Ramos (cell line): ENCODE measurements around the gene COPZ1.

Experiments
- in situ Hi-C: fragments of 300-500 bp; cut with MboI; formaldehyde crosslinking; loops from one replicate; pipeline ENCODE4 v1.14.3; 2022; ENCODE audit warnings: low sequenced_read_pairs; ENCODE audit not compliant: unreplicated experiment

The COPZ1 gene

DNA sequence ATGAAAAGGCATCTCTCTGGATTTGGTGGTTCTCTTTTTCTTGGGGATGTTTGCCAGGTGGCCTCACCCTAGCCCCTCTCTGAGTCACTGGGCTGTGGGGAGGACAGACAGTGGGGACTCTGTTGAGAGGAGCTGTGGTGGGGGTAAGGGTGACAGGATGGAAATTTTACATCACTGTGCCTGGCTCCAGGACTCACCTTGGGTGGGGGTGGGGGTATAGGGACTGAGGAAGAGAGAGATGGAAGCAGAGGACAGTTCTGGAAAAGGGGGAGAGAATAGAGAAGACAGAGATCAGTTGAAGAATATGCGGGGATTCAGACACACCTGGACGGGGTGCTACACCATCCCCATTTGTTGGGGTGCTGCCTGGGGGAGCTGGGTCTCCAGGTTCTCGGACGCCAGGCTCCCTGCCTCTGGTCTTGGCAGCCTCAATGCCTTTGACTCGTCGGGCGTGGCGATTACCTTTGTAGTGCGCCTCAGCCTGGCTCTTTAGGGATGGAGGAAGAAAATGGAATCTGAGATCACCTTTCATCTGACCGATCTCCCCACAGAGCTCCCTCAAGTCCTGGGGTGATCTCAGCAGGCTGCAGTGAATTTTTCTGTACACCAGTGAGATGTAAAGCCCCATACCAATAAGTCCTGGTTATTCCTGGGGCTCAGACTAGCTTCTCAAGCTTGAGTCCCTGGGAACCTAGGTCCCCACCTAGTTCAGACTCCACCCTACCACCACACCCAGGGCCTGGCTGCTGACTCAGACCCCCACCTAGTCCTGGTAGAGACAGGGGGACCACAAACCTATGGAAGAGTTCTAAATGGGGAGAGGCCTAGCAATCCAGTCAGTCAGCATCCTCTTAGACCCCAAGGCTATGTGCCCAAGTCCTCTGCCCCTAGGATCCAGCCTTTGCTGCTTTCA, 49.0 kb downstream of the COPZ1 start:
- in situ Hi-C loops = loop anchor here (25.0 kb wide), 1 partner anchor 387 kb away; the partner anchor contains the start of gene HOXC10

DNA sequence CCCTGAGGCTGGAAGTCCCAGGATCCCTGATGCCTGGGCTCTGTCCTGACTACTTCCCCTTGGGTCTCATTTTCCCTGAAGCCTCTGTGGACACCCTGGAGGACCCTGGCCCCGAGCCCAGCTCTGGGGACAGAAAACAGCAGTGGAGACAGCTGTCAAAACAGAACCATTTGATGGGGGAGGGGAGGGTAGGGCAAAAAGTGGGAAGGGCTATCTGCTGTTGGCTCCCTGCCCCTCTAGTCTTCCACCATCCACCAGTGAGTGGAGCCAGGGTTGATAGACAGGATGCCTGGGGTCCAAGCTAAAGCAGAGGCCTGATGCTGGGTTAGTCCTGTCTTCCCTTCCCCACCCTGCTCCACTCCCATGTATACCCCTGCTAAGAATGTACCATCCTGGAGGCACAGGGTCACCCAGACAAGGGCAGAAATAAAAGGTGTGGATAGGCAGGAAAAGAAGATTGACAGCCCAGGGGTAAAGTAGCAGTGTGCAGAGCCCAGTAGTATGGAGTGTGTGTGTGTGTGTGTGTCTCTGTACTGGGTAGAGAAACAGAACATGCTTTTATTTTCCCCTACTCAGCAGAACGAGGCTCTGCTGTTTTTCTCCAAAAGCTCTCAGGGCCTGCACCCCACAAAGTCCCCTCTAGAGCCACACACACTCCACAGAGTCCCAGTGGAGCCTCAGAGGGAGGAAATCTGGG, 49.8 kb downstream of the COPZ1 start:
- in situ Hi-C loops = loop anchor here (25.0 kb wide), 1 partner anchor 387 kb away; the partner anchor contains the start of gene HOXC10

DNA sequence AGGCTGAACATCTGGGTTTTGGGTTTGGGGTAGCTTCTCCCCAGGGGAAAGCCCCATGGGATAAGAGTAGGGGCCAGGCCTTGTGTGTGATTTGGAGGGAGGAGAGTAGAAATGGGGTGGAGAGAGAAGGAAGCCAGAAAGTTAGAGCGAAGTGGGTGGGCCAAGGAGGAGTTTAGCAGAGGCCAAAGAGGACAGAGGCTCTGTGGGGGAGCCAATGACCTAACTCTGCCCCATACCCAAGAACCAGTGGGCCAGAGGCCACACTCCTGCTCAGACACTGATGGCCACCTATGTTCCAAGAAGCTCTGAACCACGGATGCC, 50.3 kb downstream of the COPZ1 start:
- in situ Hi-C loops = no loop called here

DNA sequence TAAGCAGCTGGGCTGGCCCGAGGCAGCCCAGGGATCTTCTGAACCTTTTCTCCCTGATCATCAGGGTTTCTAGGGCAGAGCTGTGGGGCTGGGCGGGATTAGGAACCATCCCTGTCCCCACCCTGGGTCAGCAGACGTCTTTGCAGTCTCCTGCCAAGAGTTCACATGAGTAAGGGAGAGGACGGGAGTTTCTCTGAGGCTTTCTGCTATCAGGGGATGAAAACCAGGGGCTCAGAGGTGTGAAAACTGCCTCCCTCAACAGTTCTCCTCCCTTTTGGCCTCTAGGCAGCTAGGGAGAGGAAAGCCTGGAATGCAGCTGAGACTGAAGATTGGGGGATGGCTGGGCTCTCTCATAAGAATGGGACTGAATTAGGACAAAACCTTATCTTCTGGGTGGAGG, 51.7 kb downstream of the COPZ1 start:
- in situ Hi-C loops = no loop called here

DNA sequence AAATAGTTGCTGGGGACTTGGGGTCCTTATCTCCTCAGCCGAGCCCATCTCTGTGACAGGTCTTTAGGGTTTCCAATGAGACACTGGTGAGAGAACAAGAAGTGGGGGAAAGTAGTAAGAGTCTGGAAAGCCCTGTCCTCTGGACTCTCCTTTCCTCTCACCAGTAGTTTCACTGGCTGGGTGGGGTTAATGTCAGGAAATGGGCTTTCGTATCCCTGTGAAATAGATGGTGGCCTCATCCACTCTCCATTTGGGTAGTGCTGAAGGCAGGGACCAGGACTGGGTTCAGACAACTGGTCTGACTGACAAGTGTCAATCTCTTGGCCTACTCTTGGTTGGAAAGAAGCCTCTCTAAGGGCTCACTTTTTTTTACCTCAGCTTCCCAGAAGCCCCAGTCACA, 52.1 kb downstream of the COPZ1 start:
- in situ Hi-C loops = no loop called here

DNA sequence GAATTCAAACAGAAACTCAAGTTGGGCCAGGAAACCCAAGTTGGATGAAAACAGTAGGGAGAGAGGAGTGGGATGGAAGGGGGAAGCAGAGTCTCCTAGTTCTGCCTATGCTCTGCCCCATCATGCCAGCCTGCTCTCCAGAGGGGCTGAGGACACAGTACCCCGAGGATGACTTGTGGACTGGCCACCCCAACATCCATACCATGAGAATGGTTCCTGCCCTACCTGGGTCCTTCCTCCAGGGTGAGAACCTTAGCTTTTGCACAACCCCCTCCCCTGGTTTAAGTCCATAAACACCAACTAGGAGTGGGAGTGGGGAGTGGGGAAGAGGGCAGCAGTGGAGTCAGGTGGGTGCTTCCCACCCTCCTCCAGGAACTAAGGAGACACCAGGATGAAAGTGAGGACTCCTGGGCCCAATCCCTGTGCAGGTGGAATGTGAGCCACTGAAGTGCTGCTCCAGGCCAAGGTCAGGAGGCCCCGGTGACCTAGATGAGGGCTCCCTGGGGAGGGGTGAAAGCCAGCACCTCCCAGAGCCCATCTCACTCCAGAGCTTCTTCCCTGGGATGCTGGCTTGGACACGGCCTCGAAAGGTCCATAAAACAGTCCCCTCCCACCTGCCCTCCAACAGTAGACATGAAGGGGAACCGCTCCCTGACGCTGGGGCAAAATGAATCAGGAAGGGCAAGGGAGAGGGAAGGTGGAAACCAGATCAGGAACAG, 53.0 kb downstream of the COPZ1 start:
- in situ Hi-C loops = no loop called here

DNA sequence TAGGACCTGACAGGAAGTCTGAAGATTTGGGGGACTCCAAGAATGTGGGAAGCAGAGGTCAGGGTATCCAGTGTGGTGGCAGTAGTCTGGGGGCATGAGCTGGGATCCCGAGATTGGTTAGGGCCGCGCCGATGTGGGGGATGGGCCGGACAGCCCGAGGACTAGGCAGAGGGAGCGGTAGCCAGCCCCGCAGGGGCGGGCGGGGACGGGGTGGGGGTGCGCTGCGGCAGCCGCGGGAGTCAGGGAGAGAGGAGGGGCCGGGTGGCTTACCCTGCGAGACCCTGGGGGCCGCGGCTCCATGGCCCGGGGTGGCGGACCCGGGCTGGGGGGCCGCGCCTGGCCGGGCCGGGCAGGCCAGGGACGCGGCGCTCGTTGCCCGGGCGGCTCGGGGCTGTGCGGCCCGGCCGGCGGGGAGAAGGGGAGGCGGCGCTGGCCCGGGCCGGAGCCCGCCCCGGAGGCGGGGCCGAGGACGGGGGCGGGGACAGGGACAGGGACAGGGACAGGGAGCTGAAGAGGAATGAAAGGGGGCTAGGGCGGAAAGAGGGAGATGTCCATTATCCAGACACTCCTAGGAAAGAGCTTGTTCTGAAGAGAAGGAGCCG, 54.0 kb downstream of the COPZ1 start:
- in situ Hi-C loops = no loop called here

DNA sequence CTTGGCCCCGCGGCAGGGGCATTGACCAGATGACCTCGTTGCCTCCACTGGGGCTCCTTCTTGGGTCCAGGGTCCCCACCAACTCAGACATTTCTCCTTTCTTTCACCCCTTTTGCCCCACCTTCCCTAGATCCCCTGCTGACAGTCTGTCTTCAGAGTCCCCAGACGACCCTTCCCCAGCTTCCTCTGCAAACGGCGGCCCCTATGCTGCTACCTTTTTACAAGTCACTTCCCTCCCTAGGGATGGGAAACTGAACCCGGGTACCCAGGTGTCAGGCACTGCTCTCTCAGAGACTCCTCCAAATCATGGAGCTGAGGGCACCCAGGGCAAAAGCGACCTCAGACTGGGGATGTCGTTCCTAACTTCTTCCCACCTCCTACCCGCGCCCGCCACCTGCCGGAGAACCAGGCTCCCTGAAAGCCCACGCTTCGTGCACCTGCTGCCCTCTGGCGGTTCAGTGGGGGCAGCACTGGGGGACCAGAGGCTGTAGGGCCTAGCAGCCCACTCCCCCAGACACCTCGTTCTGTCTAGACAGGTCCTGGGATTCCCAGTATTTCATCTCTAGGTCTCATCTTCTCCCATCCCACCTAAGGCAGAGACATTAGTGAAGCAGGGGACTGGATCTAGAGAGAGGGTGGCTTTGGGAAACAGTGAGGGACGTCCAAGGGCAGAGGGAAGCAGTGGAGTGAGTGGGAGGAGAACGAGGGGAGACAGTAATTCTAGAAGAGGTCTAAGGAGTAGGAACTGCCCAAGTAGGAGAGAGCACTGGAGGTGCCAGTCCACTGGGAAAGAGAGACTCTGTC, 54.7 kb downstream of the COPZ1 start:
- in situ Hi-C loops = no loop called here

DNA sequence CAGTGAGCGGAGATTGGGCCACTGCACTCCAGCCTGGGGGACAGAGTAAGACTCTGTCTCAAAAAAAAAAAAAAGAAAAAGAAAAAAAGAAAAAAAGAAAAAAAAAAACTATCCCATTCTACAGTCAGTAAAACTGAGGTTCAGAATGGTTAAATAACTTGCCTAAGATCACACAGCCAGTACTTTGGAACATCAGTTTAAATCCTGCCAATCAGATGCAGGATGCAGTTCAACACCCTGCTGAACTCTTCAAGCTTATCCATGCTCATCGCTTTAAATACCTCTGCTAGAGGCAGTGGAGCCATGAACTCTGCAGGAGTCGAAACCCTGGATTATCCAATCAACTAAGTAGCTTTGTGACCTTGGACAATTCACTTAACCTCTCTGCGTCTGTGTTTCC, 56.2 kb downstream of the COPZ1 start:
- in situ Hi-C loops = no loop called here

DNA sequence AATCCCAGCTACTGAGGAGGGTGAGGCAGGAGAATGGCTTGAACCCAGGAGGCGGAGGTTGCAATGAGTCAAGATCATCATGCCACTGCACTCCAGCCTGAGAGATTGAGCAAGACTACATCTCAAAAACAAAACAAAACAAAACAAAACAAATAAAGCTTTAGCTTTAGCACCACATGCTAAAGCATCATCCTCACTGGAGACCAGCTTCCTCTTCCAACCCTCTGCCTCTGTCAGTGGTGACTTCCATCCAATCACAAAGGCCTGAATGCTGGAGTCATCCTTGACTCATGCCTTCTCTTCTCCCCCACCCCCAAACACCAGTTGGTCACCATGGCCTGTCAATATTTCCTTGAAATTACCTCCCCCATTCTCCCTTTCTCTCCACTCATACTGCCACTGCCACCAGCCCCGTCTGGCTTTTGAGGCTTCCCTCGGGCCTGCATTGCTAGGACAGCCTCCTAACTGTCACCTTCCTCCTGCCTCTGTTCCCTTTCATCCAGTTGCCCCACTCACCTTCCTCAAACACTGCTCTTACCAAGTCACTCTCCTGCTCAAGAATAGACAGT, 58.2 kb downstream of the COPZ1 start:
- in situ Hi-C loops = no loop called here

DNA sequence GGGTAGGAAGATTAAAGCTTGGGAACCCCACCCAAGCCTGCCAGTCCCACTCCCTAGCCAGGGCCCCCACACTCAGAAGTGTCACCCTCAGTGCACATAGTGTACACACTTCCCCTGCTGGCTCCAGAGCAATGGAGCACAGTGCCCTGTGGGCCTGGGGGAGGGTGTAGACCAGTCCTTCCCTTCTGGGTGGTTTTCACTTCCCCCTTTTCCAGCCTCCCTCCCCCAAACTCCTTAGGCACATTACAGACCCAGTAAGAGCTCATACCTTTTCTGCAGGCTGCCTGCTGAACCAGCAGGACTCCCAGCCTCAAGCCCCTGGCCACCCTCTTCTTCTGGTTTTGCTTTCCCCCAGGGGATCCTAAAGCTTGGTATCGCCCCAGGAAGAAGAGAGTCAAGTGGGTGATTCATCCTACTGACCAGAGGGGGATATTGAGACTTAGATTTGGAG, 59.7 kb downstream of the COPZ1 start, which contains the start of gene ZNF385A:
Gene ZNF385A, minus strand, starts transcription at position 143 of the 451 bp plus-strand sequence. CDS start 219 bp downstream, outside the sequence.
- in situ Hi-C loops = no loop called here

DNA sequence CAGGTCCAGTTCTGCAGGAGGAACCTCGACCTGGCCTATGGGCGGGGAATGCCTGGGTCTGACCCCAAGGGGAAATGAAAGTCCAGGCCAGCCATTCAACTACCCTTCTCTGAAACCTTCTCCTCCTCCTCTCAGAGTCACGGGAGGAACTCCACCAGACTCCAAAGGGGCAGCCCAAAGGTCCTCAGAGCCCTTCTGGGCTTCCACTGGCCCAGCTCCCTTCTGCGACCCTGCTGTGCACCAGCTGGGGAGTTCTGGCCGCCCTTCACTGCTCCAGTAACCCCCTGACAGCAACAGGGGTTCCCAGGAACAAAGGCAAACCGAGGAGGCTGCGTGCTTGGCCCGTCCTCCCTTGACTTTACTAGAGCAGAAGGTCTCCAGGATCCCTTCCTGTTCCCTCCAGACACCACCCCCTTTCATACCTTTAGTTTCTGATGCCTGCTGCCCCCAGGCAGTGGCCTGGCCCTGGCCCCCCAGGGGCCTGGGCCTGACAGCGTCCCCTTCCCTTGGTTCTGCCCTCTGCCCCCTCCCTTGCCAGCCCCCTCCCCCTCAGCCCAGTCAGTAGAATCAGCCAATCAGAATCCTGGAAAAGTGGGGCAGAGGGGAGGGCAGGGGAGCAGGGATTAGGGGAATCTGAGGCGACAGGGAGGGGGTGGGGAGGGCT, 60.5 kb downstream of the COPZ1 start:
- in situ Hi-C loops = no loop called here

DNA sequence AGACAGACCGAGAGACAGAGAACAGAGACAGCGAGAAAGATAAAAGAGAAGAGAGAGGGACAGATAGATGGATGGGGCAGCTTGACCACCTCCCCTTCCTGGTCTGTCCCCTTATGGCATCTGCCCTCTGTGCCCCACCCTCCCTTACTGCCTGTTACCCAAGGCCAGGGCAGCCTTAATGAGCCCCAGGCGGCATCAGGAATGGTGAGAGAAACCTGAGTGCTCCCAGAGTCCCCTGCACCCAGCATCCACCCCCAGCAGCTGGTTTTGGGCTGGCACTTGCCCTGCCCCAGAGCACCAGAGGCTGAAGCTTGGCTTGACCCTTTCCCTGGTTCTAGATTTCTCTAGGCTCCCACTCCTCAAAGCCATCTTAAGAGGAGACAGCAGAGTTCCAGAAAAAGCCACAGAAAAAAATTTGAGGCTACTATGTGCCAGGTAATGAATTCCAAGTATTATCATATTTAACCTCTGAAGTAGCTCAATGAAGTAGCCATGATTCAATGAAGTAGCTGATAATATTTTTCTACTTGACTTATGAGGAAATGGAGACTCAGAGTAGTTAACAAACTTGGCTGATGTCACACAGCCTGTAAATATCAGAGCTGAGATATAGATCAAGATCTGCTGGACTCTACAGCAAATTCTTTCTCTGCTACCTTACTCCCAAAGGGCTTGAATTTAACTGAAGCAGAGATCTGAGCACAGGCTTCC, 61.6 kb downstream of the COPZ1 start:
- in situ Hi-C loops = no loop called here

DNA sequence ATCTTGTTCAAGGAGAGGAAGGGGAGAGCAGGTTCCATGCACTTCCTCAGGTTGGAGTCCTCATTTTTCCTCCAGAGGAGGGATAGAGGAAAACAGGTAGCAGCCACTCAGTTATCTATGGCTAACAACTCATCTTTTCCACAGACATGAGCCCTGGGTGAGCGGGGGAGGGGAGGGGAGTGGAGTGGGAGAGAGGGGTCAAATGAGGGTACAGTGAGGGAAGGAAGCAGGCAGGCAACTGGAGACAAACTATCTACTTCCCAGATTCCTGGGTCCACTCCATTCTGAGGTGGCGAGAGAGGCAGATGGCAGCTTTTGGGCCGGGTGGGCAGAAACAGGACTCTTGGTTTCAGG, 62.2 kb downstream of the COPZ1 start:
- in situ Hi-C loops = no loop called here

DNA sequence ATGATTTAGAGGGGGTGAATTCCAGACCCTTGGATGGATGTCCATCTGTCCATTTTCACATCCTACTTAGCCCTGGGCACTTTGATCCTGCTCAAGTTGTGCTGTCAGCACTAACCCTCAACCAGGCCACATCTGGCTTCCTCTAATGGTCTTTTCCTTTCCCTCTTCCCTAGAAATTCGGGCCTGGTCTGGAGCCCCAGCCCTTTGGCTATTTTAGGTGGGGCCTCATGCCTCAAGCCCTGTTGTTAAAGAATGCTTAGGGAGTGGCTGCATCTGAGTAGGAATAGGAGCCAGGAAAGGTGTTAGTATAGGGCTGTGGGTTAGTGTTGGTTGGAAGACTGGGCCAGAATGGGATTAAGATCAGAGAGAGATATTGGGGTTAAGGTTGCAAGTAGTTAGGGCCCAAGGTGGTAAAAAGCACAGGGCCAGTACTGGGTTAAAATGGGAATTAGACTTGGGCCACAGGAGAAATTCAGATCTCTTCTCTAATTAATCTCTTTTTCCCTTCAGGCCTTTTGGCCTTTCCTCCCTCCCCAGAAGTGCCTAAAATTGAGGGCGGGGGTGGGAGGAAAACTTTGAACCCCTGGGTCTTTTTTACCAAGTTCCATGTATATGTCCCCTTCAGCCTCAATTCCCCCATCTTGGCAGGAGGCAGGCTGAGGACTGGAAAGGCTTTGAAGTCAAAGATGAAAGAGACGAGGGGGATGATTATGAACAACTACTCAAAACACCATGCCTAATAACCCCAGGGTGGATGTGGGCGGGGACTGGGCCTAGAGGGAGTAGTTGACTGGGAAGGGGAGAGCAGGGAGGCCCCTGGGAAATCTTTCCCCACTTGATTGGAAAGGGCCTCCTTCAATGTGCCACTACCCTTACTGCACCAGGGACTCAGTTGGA, 63.6 kb downstream of the COPZ1 start:
- in situ Hi-C loops = no loop called here

DNA sequence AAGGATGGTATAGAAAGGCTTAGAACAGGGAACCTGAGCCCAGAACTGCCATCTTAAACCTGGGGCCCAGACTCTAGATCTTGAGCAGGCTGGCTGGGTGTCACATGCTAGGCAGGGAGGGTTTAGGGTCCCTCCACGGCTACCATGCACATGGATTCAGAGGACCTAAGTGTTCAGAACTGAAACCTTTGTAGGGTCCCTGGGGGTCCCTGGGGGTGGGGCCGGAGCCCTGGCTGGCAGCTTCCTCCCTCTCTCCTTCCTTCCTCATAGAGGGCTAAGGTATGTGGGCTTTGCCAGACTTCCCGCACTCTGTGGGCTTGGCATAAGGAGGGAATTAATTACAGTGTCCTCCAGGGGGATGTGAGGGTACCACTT, 64.2 kb downstream of the COPZ1 start:
- in situ Hi-C loops = no loop called here

DNA sequence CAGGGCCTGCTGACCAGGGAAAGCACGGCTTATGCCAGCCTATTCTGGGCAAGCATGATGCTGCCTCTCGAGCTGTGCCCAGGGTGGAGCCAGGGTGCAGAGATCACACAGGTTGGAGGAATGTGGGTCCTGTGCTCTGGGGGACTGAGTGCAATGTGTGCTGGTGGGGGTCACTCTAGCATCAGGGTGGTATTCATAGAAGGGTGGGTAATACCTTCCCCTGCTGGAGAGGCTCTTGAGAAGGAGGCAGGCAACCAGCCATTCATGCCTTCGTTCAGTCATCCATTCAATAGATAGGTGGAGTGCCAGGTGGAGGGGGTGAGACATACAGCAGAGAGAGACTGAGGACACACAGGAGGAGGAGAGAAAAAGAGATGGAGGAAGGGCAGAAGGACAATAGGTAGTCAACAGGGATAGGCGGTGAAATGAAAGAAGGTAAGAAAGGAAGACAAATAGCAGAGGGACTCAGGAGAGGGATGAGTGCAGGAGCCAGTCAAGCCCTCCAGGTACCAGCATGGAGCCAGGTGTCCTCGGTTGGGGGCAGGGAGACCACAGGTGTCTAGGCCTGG, 64.8 kb downstream of the COPZ1 start:
- in situ Hi-C loops = no loop called here
